ENCODE measurements around the gene PRR16.
"Not testable (repeated sequence)": the region's sequence is repeated elsewhere in the genome, so short reads cannot be mapped to it uniquely, and the experiment has no call there.

The PRR16 gene

DNA sequence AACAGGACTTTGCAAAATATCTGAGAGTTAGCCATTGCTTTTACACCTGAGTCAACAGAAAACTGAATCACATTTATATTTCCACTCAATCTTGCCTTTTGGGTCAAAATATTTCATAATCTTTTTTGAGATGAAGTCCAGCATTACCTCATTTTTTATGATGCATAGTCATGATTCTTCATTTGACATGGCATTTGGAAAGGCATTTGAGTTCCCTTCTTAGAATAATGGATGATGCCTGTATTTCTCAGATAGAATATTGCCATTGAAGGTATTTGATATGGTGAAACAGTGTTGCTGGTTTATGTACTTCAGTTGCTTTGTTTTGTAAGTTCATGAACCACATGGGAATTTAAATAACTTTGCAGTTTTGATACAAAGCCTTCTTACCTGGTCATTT lies 180.4 kb downstream of the PRR16 start:
- DNase-seq (ENCODE audit: low read depth in 2 of 2), result no peak

DNA sequence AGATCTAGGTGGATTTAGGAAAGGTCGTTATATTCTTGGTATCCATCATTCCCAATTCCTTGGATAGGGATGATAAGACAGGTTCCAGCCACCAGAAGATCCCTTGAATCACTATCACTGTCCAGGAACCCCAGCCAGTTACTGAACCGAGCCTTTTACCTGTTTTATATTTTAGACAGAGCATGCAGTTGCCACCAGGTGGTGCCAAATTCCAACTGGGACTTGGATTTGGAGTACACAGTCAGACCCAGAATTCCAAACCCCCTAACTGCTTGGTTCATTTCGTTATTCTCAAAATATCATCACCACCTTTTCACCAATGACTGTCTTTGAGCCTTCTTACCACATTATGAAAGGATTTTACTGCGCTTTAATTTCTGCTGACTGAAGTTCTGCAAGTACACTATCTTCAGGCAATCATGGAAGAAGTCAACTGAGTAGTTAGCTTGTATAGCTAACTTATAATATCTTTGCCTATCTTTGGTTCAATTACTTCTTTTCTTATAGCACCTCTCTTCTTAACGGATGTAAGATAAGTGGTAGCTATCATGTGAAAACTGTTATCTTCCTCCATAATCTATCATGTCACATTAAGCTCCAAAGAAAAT lies 191.8 kb downstream of the PRR16 start:
- no peak for DNase-seq (ENCODE audit: low read depth in 2 of 2)

DNA sequence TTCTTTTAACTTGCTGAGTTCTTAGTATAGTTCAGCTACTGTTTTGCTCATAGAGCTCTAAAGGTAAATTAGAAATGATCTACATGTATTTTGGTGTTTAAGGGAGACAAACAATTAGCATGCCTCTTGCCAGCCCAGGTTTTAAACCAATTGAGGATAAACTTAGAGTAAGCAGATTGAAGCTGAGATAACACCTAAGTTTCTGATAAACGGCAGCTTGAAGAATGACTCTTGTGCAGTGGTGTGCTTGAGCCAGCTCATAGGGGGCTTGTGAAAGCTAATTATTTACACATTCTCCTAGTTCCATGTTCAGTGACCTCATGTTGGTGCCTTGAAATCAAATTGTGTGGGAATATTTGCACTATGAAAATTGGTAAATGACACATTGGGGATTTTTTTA lies 193.0 kb downstream of the PRR16 start:
- no peak for DNase-seq (ENCODE audit: low read depth in 2 of 2)

DNA sequence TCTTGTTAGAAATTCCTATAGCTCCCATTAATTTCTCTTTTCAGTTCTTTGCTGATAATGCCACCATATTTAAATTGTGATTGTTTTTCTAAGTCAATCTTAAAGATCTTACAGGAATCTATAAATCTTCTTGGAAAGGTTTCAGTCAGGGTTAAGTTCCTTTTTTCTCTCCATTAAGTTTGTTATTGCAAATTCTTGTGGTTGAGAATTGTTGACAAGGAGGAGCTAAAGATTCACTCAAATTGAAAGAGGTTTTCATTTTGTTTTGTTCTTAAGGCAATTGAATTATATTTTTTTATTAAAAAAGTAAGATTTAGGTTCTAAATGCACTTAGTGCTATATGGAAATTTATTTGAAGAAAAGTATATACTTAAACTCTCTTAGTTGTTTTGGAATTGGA lies 213.4 kb downstream of the PRR16 start:
- DNase-seq (ENCODE audit: low read depth in 2 of 2), result no peak

DNA sequence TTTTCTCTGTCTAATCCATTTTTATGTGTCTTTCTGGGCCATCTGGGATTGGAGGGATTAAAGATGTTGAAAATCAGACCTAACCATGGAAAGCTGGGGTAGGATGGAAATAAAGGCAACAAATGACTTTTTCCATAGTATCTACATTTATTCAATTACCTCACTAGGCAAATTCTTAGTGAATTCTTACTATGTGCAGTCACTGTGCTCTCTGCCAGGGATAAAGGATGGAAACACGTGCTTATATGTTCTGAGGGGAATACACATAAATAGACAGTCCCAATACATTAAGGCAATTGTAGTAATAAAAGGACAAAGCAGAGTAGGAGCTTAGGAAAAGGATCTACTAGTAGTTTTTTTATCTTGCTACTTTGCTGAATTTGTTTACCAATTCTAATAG lies 214.2 kb downstream of the PRR16 start:
- no peak for DNase-seq (ENCODE audit: low read depth in 2 of 2)

DNA sequence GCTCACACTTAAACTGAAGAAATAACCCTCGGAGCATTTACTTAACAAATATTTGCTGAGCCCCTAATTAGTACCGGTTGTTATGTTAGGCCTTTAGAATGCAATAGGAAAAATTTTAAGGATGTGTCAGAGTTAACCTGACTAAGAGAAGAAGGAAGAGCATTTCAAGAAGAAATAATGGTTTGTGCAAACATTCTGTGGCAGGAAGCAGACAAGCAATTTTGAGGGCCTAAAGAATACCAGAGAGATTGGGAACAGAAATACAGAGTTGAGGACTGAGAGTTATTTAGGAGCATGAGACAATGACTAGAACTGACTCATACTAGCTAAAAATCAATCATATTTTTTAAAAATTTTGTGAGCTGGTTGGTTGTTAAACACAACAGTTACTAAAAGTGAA lies 218.8 kb downstream of the PRR16 start:
- DNase-seq (ENCODE audit: low read depth in 2 of 2), result no peak

DNA sequence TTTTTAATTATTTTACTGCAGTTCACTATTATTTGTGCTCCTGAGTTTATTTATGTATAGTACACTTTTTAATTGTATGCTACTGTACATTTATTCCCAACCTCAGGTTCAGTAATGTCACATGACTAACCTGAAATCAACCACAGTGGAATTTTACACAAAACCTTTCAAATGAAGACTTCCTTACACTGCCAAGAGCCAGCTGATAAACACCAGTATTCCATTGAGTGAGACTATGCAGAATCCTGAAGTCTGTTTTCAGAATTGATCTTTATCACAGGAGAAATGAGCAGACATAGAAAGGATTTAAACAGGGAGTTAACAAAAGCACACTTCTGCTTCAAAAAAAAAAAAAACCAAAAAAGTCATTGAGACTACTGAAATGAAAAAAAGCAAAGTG lies 219.5 kb downstream of the PRR16 start:
- DNase-seq (ENCODE audit: low read depth in 2 of 2), result no peak

DNA sequence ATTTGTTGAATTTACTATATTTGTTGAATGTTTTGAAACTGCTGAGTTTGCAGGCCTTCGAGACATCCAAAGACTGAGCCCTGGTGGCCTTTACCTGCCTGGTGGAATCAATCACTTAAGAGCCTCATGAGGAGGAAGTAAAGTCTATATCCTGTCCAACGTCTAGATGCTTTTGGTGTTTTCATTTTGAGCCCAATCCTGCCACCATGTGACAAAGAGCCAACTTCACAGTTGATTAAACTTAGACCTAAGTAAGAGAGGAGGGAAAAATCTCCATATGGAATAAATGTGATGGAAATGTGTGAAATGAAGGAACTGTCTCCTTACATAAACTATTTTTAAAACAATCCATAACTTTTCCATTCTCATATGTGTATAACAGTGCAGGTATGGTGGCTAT lies 220.1 kb downstream of the PRR16 start:
- DNase-seq (ENCODE audit: low read depth in 2 of 2), result no peak

DNA sequence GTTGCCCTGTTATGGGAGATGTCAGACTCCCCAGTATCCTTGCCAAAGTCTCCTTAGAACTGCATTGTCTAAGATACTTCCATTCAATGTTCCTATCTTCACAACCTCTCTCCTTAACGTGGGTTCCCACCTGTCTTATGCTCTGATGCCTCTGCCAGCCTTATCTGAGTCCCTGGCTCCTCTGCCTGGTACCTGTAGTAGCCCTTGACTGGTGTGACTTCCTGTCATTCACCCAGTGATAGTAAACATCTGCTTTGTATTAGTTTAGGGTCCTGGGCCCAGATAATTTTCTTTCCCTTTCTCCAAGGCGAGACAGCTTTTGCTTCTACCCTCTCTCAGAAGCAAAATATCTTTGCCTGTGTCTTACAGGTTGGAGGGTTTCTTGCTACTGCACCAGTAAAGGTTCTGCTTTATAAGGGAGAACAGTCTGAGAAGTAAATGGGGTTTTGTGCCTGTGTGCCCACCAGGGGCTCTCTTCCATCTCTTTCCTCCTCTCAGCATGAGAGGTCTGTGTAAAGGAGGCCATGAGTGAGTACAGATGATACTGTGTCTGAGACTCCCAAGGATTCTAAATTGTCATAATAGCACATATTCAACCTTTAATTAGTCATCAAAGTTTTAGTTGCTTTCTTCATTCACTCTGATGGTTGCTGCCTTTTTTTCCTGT lies 220.8 kb downstream of the PRR16 start:
- DNase-seq (ENCODE audit: low read depth in 2 of 2), result no peak

DNA sequence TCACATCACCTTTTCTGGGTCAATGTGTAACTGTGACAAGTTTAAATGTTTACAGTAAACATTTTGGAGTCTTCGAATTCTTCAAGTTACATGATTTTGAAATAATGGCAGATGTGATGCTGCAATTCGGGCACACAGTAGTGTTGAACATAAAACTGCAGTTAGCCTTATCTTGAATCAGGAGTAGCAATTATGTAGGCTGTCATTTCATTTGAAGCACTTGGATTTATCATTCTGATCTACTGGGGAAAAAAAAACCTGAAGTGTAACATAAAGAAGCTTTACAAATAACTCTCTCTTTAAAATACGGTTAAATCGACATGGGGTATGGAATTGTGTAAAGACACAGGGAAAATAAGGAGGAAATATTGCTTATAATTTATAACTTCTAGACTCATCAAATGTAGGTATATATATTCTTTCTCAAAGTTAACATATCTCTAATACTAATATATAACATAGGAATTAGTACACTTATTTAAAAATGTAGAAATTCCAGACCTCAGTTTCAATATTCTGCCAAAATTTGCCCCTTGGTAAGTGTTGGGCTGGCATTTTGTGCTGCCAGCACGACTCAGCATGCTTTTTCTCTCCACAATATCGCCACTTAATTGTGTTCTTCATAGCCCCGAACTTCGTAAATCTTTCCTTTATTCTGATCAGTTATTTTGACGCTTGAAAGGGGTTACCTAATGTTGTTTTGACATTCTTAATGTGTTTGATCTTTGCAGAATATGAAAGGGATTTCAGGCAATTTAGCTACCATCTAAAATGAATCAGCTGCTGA lies 226.7 kb downstream of the PRR16 start:
- no peak for DNase-seq (ENCODE audit: low read depth in 2 of 2)

DNA sequence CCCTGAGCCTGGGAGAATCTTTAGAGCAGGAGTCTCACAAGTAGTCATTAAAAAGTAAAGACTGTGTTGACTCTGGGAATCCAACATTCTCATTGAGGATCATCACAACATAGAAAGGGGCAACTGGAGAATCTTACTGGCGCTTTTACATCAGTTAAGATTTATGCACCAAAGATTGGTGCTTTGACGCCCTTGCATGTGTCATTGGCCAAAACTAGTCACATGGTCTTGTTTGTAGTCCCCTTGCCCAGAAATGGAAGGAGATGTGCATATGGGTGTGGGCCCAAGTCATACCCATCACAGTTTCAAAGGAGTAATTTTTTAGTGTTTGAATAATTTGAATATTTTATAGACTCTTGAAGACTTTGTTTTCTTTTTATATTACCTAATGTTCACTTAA lies 228.2 kb downstream of the PRR16 start:
- no peak for DNase-seq (ENCODE audit: low read depth in 2 of 2)

DNA sequence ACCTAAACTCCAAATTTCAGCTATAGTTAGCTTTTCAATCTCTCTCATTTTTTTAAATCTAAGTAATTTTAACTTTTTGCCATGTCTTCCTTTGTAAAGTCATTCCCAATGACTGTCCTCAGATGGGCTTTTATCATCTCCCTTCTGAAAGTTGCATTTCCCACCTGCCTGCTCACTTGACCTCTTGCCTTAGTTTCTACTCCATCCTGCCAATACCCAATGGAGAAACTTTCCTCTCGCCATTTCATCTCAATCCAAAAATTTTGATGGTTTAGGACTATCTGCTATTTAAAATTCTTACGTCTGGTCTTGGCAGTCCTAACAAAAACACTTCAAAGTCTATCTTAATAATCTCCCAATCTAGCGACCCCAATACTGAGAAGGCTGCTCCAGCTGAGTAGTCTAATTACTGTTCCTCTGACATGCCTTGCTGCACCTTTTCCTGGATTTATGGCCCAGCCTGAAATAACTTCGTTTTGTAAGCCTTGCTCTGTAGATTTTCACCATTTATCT lies 231.3 kb downstream of the PRR16 start:
- DNase-seq (ENCODE audit: low read depth in 2 of 2), result no peak

DNA sequence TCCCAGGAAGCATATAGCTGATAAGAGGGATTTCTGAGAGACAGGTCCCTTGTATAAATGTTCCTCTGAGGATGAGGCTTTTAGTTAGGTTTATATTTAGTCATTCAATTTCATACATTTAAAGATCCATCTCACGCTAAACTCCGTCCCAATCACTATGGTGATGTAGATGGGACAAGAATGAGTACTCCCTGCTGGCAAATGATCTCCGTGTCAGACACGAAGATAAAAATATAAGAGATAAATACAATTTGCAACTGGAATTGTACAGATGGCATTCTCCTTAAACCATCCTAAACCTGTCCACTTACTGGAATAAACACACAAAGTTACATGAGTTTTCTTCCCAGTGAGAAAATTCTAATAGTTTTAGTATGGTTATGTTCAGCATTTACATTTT lies 233.0 kb downstream of the PRR16 start:
- DNase-seq (ENCODE audit: low read depth in 2 of 2), result no peak

DNA sequence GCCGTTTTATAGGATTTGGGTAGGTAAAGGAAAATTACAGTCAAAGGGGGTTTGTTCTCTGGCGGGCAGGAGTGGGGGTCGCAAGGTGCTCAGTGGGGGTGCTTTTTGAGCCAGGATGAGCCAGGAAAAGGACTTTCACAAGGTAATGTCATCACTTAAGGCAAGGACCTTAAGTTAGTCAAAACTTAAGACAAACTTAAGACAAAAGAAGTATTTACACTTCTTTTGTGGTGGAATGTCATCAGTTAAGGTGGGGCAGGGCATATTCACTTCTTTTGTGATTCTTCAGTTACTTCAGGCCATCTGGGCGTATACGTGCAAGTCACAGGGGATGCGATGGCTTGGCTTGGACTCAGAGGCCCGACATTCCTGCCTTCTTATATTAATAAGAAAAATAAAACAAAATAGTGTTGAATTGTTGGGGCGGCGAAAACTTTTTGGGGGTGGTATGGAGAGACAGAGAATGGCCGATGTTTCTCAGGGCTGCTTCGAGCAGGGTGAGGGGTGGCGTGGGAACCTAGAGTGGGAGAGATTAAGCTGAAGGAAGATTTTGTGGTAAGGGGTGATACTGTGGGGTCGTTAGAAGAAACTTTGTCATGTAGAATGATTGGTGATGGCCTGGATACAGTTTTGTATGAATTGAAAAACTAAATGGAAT lies 233.7 kb downstream of the PRR16 start:
- DNase-seq (ENCODE audit: low read depth in 2 of 2), result not testable (repeated sequence)

DNA sequence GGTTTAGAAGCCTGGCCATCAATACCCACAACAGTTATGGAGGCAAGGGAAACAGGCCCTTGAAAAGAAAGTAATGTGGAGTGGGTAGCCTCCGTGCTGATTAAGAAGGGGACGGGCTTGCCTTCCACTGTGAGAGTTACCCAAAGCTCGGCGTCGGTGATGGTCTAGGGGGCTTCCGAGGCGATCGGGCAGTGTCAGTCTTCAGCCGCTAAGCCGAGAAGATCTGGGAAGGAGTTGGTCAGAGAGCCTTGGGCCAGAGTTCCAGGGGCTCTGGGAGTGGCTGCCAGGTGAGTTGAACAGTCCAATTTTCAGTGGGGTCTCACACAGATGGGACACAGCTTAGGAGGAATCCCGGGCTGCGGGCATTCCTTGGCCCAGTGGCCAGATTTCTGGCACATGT lies 236.6 kb downstream of the PRR16 start:
- not testable (repeated sequence) for DNase-seq (ENCODE audit: low read depth in 2 of 2)

DNA sequence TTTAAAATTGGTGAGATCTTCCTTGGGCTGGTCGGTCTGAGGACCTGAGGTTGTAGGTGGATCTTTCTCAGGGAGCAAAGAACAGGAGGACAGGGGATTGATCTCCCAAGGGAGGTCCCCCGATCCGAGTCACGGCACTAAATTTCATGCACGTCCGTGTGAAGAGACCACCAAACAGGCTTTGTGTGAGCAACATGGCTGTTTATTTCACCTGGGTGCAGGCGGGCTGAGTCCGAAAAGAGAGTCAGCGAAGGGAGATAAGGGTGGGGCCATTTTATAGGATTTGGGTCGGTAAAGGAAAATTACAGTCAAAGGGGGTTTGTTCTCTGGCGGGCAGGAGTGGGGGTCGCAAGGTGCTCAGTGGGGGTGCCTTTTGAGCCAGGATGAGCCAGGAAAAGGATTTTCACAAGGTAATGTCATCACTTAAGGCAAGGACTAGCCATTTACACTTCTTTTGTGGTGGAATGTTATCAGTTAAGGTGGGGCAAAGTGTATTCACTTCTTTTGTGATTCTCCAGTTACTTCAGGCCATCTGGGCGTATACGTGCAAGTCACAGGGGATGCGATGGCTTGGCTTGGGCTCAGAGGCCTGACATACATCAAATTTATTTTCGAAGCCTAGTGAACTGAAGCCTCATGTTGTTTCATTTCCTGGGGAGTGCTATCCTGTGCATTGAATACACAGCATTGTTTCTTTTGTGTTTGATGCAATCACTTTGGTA lies 238.9 kb downstream of the PRR16 start:
- not testable (repeated sequence) for DNase-seq (ENCODE audit: low read depth in 2 of 2)

DNA sequence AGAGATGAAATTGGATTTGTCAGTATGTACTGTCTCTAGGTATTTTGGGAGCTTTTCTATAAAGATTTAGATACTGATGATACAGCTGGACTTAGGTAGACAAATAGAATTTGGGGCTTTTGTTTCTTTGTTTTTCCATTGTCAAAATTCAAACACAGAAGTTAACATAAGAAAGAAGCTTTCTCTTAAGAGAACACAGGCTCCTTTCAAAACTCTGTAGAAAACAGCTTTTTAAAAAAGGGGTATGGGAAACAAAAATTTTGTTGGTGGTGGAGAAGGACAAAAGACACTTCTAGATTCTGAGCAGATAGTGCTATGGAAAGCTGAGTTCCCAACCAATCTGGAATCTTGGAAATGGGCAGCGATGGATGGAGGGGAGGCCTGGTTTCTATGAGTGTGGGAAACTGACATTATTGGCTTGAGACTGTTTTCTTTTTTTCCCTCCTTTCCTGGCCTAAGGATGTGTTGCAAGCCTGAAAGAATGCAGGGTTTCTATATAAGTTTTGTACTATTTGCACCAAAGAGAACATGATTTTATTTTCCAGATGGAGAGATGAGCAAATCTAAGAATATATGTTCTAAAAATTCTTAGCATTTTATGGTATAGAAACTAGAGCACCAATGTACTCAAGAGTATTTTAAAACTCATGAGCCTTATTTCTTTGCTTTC lies 240.0 kb downstream of the PRR16 start:
- no peak for DNase-seq (ENCODE audit: low read depth in 2 of 2)

DNA sequence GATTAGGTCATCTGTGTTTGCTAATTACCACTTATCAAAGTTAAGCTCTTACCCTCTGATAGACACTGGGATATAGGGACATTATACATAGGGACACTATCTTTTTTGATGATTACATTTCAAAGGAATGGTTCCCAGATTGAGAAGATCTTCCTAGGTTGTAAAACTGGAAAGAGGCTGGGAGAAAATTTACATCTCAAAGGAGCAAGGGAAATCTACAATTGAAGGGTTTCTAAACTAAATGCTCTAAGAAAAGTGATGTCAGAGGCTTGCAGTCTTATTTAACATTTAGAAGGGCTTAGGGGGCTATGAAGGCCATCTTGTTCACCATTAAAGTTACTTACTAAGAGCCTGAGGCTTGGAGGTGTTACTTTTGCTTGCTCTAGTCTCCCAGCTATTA lies 242.8 kb downstream of the PRR16 start:
- no peak for DNase-seq (ENCODE audit: low read depth in 2 of 2)

DNA sequence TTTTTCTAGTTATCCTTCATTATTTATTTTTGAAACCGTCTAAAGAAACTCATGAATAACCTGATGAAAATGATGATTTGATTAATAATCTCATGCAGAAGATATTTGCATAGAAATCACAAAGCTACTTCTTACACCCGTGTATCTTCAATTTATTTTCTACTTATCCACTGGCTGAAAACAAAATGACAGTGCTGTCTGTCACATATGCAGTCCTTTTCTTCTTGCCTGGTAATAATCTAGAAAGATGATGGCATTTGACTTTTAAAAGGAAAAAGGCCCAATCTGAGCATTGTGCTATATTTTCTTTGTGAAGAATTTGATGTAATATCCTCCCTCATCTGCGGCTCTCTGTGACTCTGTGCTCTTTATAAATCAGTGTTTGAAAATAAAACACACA lies 253.3 kb downstream of the PRR16 start:
- DNase-seq (ENCODE audit: low read depth in 2 of 2), result no peak

DNA sequence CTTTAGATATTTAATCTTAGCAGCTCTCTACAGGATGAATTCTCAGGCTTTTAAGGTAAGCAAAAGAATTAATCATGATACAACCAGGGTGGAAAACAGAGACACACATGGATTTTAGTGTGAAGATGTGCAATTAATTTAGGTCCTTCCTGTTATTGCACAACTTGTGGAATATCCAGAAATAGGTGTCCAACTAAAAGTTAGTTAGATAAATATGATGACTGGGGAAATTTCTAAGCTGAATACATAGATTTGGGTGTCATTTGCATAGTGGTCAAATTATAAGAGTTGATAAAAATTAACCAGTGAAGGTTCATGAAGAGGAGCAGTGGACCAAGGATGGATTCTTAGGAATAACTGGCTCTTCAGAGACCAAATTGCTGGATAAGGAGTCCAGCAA lies 266.1 kb downstream of the PRR16 start:
- DNase-seq (ENCODE audit: low read depth in 2 of 2), result no peak

DNA sequence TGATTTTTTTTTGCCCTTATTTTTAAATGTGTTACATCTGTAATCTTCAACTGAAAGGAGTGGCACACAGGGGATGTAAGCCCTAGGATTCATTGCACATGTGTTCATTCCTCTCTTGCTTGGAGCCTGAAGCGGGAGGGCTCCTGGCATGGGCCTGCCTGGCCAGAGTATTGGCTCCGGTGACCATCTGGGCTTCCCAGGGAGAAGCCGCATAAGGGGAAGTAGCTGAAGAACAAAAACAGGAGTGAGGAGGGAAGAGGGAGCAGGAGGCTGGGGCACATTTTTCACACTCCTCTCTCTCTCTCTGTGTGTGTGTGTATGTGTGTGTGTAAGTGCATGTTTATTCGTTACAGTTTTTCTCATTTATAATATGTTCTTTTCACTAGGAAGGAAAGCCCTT lies 269.9 kb downstream of the PRR16 start:
- DNase-seq (ENCODE audit: low read depth in 2 of 2), result no peak
